IMR-90 (cell line): ENCODE data around the gene MAP3K8. TPM values are rescaled to one million over a fixed set of nuclear protein-coding genes. Genes with fewer than 3 reads are reported as not detected.

Experiments
- ATAC-seq: fragments of 200-7000 bp; cut with Tn5 transposase; 2 replicates; pipeline ENCODE4 v1.9.1; 2020; ENCODE audit warnings: low read depth, mild to moderate bottlenecking, moderate library complexity
- BruUV-seq: library from RNA; stranded (reverse); fragments of 400-500 nt; replicated peaks from 2 replicates; lab custom pipeline; 2021; lab: Mats Ljungman, UMichigan
- CTCF ChIA-PET: fragments of 300-600 bp; formaldehyde crosslinking; extraction: SDS; loops from one replicate; lab custom pipeline; 2021; ENCODE audit warnings: antibody characterized with exemption; lab: Yijun Ruan, JAX
- POLR2A ChIA-PET: fragments of 300-600 bp; sonication (Branson Sonifier 250); formaldehyde crosslinking; loops from one replicate; lab custom pipeline; 2022; ENCODE audit warnings: antibody characterized with exemption; ENCODE audit not compliant: unreplicated experiment; lab: Charles Lee
- DNase-seq: peaks from one replicate; pipeline ENCODE4 v3.0.0; 2013
- H2AFZ ChIP-seq: replicated peaks from 2 replicates; pipeline ENCODE3; 2013; ENCODE audit warnings: low read length, mild to moderate bottlenecking; ENCODE audit not compliant: poor library complexity
- H2AK5ac ChIP-seq: 2 replicates; pipeline ENCODE4 v1.6.1; 2013; ENCODE audit warnings: low read depth, low read length, inconsistent platforms
- H2AK9ac ChIP-seq: replicated peaks from 2 replicates; pipeline ENCODE3; 2013; ENCODE audit warnings: mild to moderate bottlenecking, low read depth, low read length, moderate library complexity; ENCODE audit not compliant: poor library complexity
- H2BK120ac ChIP-seq: 2 replicates; pipeline ENCODE4 v1.6.1; 2013; ENCODE audit warnings: low read depth, low read length, inconsistent platforms
- H2BK15ac ChIP-seq: 3 replicates; pipeline ENCODE4 v1.6.1; 2013; ENCODE audit warnings: low read depth, low read length, inconsistent platforms
- H2BK20ac ChIP-seq: 2 replicates; pipeline ENCODE4 v1.6.1; 2013; ENCODE audit warnings: low read depth, mild to moderate bottlenecking, inconsistent platforms, low read length, moderate library complexity
- H2BK5ac ChIP-seq: 2 replicates; pipeline ENCODE4 v1.6.1; 2013; ENCODE audit warnings: mild to moderate bottlenecking, low read depth, low read length, inconsistent platforms; ENCODE audit not compliant: poor library complexity, severe bottlenecking
- H3K14ac ChIP-seq: replicated peaks from 2 replicates; pipeline ENCODE4 v1.6.1; 2013; ENCODE audit warnings: low read depth, low read length, inconsistent platforms
- H3K18ac ChIP-seq: 2 replicates; pipeline ENCODE4 v1.6.1; 2013; ENCODE audit warnings: low read depth, low read length, control low read depth
- H3K23ac ChIP-seq: 2 replicates; pipeline ENCODE4 v1.6.1; 2013; ENCODE audit warnings: low read depth, low read length, inconsistent platforms
- H3K27ac ChIP-seq: 2 replicates; pipeline ENCODE4 v1.5.1; 2013; ENCODE audit warnings: mild to moderate bottlenecking, control low read depth, low read length; ENCODE audit not compliant: insufficient read depth
- H3K27me3 ChIP-seq: 2 replicates; pipeline ENCODE4 v1.6.1; 2013; ENCODE audit warnings: low read length; ENCODE audit not compliant: control insufficient read depth, insufficient read depth
- H3K36me3 ChIP-seq: 2 replicates; pipeline ENCODE4 v1.6.1; 2013; ENCODE audit warnings: low read length, mixed read lengths; ENCODE audit not compliant: control insufficient read depth, insufficient read depth
- H3K4ac ChIP-seq: 2 replicates; pipeline ENCODE4 v1.6.1; 2013; ENCODE audit warnings: low read depth, low read length, inconsistent platforms
- H3K4me1 ChIP-seq: 2 replicates; pipeline ENCODE4 v1.6.1; 2013; ENCODE audit warnings: low read length, mixed read lengths; ENCODE audit not compliant: control insufficient read depth, insufficient read depth
- H3K4me2 ChIP-seq: 2 replicates; pipeline ENCODE4 v1.6.1; 2013; ENCODE audit warnings: low read depth, mild to moderate bottlenecking, control low read depth, low read length, moderate library complexity
- H3K4me3 ChIP-seq: 2 replicates; pipeline ENCODE4 v1.5.1; 2013; ENCODE audit warnings: low read depth, mild to moderate bottlenecking, control low read depth, low read length, moderate library complexity; ENCODE audit not compliant: insufficient read depth
- H3K56ac ChIP-seq: 2 replicates; pipeline ENCODE4 v1.6.1; 2013; ENCODE audit warnings: low read length, inconsistent platforms; ENCODE audit not compliant: insufficient read depth; ENCODE audit errors: extremely low read depth
- H3K79me1 ChIP-seq, 2 experiments: 2 replicates each; pipeline ENCODE4 v1.6.1; 2013; ENCODE audit warnings: low read length in 2 of 2, inconsistent platforms in 1 of 2, low read depth in 1 of 2
- H3K9ac ChIP-seq: 2 replicates; pipeline ENCODE4 v1.6.1; 2013; ENCODE audit warnings: low read depth, low read length, control low read depth
- H3K9me1 ChIP-seq: 2 replicates; pipeline ENCODE4 v1.6.1; 2013; ENCODE audit warnings: low read length, inconsistent platforms; ENCODE audit not compliant: insufficient read depth
- H3K9me3 ChIP-seq: 2 replicates; pipeline ENCODE4 v1.6.1; 2013; ENCODE audit warnings: low read length; ENCODE audit not compliant: control insufficient read depth, insufficient read depth
- H4K20me1 ChIP-seq: 2 replicates; pipeline ENCODE4 v1.6.1; 2013; ENCODE audit warnings: low read length, inconsistent platforms; ENCODE audit not compliant: insufficient read depth
- H4K5ac ChIP-seq: 2 replicates; pipeline ENCODE4 v1.6.1; 2013; ENCODE audit warnings: mild to moderate bottlenecking, low read depth, low read length, control low read depth
- H4K8ac ChIP-seq, 2 experiments: 2 replicates each; pipeline ENCODE4 v1.6.1; 2013; ENCODE audit warnings: low read depth in 2 of 2, low read length in 2 of 2, control low read depth in 1 of 2, inconsistent platforms in 1 of 2
- H4K91ac ChIP-seq: 2 replicates; pipeline ENCODE4 v1.6.1; 2013; ENCODE audit warnings: low read depth, low read length, inconsistent platforms; ENCODE audit not compliant: insufficient read depth
- CEBPB ChIP-seq: IDR thresholded peaks from 2 replicates; pipeline ENCODE4 v1.6.1; 2012; ENCODE audit warnings: low read depth, low read length, improper control_type of control experiment
- MXI1 ChIP-seq: IDR thresholded peaks from 2 replicates; pipeline ENCODE4 v1.6.1; 2012; ENCODE audit warnings: low read depth, mild to moderate bottlenecking, low read length, moderate library complexity, borderline replicate concordance
- POLR2A ChIP-seq: IDR thresholded peaks from 2 replicates; pipeline ENCODE4 v1.6.1; 2012; ENCODE audit warnings: mild to moderate bottlenecking, low read depth, low read length
- WGBS, 2 experiments: methylation state at CpG; one replicate each; pipeline versions ENCODE4 v1.1.5 to v1.1.7; 2013; ENCODE audit warnings: missing lambda C conversion rate in 2 of 2; ENCODE audit not compliant: insufficient read length in 1 of 2; ENCODE audit errors: extremely low coverage in 2 of 2; 5-methylcytosine and 5-hydroxymethylcytosine counted together
- dilution Hi-C: fragments of 300-500 bp; cut with HindIII; formaldehyde crosslinking; loops from one replicate; pipeline ENCODE4 v1.14.3; 2018; ENCODE audit warnings: low sequenced_read_pairs; ENCODE audit not compliant: unreplicated experiment
- in situ Hi-C: fragments of 300-500 bp; cut with MboI; formaldehyde crosslinking; loops from 3 replicates; pipeline ENCODE4 v1.14.3; 2019; ENCODE audit warnings: low sequenced_read_pairs, inconsistent platforms, mixed read lengths
- intact Hi-C: fragments of 100-400 bp; cut with micrococcal nuclease; formaldehyde crosslinking; loops from 2 replicates; pipeline ENCODE4 v1.10.0; 2022
- polyA plus RNA-seq, 3 experiments: library from polyadenylated mRNA; depleted of rRNA; stranded (reverse); fragments of >200 nt; gene quantifications; 2 replicates each; pipeline ENCODE4 v1.2.3, GENCODE V29; 2012; ENCODE audit warnings: low replicate concordance in 1 of 3
- total RNA-seq: library from RNA; depleted of rRNA; stranded (reverse); fragments of >200 nt; gene quantifications from 2 replicates; pipeline ENCODE4 v1.2.3, GENCODE V29; 2012

MAP3K8 gene
- total and polyA plus RNA-seq, 2 of the 4 experiments (the other 2 are of a cell fraction) = 1.8 to 2.6 TPM

- intact Hi-C loops (no loop called here), dilution Hi-C loops (no loop called here), in situ Hi-C loops (no loop called here)
- ATAC-seq (peak; percentile 63), DNase-seq (peak; percentile 40)
- Histone ChIP-seq H3K23ac (no peak overlapping the region), H3K27ac (no peak overlapping the region), H2BK20ac (no peak overlapping the region), H2AK9ac (no peak overlapping the region), H4K91ac (no peak overlapping the region), H4K5ac (no peak overlapping the region), H3K36me3 (no peaks in the 10 kb centered on the region), H3K9ac (no peak overlapping the region), H3K79me1 (no peaks in the 10 kb centered on the region), H3K14ac (no peak overlapping the region), H3K9me1 (no peaks in the 10 kb centered on the region), H2AFZ (no peak overlapping the region), H2BK5ac (no peak overlapping the region), H3K4me2 (no peak overlapping the region), H3K4me1 (peaks cover 4% of the 10 kb centered on the region; the same call in 1 of the 2 replicates), H3K9me3 (no peaks in the 10 kb centered on the region; the same call in 1 of the 2 replicates), H2AK5ac (no peak overlapping the region), H4K8ac (no peak overlapping the region), H3K4me3 (no peak overlapping the region), H3K4ac (no peak overlapping the region), H2BK15ac (no peak overlapping the region), H3K18ac (no peak overlapping the region), H4K20me1 (no peaks in the 10 kb centered on the region), H3K56ac (no peak overlapping the region), H3K27me3 (peaks cover 7% of the 10 kb centered on the region), H2BK120ac (no peak overlapping the region)
- TF ChIP-seq CEBPB (peak; percentile 63), MXI1 (no peak), POLR2A (no peak)
- no TSS peak for BruUV-seq
- ChIA-PET POLR2A (no interaction called here), CTCF (no interaction called here)
- WGBS, 2 experiments = 50% methylated on average over 2 of the region's 8 CpGs; no CpG with 5 or more reads in 1 of the 2 experiments
These were observed 57.4 kb downstream of the MAP3K8 start for GRCh38 chr10:30491204-30491915.
